Left forelimb (tissue), 1 donor: Measurements from ENCODE around the gene GALNT17.
A peak's percentile ranks its signal among the peaks of the same experiment; 100 is the strongest.

Source experiments
- DNase-seq: peaks from one replicate; pipeline ENCODE4 v3.0.0-alpha.2; 2018; ENCODE audit warnings: low spot score

The GALNT17 gene

DNA sequence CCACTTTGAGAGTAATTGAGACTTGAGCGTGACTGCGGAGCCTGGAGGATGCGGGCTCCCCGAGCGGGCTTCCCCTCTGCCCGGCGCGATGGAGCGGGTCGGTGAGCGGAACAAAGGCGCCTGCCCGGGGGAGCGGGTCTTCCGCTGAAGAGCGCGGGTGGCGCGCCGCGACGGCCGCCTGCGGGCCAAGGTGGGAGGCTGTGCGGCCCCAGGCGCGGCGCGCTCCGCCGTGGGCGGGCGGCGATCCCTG is at the start of gene GALNT17:
Gene GALNT17, plus strand, starts transcription at position 18 of the 250 bp plus-strand sequence.
- DNase-seq, result peak; percentile 69

DNA sequence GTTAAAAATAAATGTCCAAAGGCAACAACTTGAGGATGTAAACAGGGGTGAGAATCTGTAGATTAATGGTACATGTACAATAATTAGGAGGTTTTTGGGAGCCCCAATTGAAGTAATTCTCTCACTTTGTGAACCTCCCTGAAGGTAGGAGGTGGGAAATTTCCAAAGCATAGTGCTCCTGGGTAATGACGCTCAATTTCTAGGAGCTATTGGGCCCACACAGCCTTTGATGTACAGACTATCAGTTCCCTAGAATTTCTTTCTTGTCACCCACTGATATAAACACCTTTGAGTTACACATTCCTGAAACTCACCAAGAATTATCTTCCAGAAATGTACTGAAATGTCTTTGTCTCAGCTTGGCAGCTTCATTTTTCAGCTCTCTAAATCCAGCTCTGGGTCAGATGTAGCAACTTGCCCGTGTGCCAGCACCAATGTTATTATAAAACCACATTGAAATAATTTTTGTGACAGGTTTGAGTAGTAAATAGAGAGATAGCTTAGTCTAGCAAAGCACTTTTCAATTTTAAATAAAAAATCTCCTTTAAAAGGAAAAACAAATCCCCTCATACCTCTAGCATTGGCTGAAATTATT is 36.6 kb upstream of the GALNT17 start:
- DNase-seq, result no peak

DNA sequence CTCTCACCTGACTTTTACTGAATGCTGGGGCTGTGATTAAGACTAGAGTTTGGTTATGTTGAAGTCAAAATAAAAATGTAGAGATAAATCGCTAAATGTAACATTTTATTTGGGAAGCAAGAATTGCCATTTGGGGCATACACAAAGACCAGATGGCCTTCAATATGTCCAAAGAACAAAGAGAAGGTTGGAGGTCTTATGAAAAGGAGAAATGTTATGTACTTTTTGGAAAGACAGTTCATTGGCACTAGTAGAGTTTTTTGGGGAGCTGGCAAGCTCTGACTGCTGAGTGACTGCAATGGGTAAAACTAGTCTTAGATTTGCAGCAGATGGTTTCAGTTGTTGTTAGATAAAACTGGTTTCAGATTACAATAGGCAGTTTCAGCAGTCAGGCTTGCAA is 35.6 kb upstream of the GALNT17 start:
- no peak for DNase-seq

DNA sequence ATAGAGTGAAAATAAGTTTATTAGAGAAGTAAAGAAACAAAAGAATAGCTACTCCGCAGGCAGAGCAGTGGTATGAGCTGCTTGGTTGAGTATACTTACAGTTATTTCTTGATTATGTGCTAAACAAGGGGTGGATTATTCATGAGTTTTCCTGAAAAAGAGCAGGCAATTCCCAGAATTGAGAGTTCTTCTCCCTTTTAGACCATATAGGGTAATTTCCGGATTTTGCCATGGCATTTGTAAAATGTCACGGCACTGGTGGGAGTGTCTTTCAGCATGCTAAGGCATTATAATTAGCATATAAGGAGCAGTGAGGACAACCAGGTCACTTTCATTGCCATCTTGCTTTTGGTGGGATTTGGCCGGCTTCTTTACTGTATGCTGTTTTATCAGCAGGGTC is 25.7 kb upstream of the GALNT17 start:
- DNase-seq, result no peak

DNA sequence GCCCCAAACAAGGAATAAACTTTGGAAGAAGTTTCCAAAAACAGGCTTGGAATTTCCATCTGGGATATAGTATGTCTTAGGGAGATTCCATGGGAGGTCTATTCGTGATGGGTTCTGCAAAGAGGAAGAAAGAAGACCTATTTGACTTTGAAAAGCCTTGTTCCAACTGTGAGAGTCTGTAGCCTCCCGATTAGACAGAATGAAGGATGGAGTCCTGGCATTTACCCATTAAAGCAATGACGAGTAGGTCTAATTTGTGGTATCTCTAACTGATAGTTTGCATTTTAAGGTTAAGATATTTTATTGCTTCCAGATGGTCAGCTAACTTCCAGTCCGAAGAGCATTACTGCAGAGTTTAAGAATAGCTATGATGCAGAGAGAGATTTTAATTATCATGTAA is 19.5 kb upstream of the GALNT17 start:
- no peak for DNase-seq

DNA sequence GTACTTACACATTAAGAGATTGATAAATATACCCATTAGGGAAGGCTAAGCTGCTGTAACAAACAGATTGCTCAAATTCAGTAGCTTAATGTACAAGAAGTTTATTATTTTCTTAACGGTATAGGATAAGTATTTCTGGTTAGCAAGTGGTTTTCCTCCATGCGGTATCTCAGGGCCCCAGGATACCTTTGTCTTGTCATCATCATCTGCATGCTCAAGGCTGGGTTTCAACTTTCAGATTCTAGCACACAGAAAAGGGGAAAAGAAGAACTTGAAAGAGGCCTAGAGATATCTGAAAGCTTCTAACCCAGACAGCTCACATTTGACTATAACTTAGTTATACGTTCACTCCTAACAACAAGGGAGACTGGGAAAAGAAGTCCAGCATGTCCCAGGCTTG is 11.8 kb upstream of the GALNT17 start:
- no peak for DNase-seq

DNA sequence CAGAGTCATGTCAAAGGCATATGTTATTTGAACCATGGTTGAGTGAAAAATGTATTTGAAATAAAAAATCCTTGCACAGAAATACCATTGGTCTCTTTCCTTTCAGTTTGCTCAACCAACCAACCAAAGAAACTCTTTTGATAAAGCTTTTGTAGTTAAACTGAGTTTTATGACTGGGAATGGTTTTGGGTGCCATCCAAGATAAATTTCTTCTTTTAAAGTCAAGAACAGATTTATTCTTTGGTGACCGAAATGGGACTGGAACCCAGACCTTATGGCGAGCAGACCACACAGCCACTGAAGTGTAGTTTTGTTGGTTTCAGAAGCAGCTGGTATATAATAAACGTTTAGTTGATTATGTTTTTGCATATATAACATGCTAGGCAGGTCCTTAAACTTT is 2.8 kb upstream of the GALNT17 start:
- DNase-seq, result no peak

DNA sequence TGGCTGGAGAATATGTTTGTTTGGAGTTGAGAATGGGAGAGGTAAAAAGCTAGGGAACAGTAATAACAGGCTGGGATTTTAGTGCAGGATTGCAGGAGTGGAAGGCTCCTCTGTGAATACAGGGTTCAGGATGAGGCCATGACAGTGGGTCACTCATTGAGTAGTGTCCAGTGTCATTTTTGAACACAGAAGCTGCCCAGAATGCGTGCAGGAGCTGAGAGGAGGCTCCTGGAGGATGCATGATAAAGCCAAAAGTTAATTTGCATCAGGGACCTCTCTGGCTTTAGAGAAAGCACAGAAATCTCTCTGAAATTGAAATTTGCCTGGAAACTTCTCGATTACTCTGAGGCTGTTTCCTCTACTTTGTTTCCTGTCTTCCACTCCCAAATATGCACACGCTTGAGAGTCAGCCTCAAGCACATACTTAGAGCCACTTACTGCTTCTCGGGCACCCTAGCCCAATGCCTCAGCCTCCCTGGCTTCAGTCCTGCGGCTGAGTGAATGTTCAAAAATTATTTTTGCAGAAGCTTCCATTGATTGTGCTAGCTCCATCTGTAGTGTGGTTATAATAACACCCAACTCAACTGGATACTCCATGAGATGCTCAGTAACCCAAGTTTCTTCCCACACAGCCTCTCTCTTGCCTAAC is 1.8 kb upstream of the GALNT17 start:
- no peak for DNase-seq

DNA sequence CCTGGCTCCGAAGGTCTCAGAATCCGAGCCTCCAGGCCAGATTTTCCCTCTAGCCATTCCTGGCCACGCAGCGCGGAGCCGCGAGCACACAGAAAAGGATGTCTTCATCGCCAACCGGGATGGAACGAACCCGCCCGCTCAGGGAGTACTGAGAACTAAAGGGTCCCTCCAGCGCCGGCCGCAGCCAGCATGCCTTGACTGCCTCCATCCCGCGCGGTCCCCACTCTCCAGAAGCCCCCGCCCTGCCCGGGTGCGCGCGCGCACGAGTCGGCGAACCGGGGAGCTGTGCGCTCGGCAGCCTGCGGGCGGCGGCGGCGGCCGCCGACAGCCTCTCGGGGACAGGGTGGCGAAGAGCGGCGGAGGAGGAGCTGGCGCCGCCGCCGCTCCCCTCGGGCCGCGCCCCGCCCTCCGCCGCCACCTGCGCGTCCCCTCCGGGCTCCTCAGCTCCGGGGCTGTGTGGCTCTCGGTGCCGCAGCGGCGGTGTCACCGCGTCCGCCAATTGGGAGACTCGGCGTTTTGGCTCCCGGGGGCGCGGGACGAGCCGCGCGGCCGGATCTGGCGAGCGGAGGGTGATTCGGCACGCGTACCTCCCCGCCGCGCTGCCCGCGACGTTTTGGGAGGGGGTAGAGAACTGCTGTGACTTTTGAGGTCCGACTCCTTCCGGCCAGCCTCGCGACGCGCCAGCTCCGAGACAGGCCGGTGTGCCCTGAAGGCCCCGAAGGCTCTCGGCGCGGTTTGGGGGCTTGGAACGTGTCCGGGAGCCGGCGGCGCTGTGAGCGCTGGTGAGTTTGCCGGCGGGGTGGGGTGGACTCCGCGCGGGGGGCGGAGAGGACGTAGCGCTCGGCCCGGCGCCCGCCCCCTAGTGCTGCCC is 453 bp upstream of the GALNT17 start:
- DNase-seq, result peak; percentile 86

DNA sequence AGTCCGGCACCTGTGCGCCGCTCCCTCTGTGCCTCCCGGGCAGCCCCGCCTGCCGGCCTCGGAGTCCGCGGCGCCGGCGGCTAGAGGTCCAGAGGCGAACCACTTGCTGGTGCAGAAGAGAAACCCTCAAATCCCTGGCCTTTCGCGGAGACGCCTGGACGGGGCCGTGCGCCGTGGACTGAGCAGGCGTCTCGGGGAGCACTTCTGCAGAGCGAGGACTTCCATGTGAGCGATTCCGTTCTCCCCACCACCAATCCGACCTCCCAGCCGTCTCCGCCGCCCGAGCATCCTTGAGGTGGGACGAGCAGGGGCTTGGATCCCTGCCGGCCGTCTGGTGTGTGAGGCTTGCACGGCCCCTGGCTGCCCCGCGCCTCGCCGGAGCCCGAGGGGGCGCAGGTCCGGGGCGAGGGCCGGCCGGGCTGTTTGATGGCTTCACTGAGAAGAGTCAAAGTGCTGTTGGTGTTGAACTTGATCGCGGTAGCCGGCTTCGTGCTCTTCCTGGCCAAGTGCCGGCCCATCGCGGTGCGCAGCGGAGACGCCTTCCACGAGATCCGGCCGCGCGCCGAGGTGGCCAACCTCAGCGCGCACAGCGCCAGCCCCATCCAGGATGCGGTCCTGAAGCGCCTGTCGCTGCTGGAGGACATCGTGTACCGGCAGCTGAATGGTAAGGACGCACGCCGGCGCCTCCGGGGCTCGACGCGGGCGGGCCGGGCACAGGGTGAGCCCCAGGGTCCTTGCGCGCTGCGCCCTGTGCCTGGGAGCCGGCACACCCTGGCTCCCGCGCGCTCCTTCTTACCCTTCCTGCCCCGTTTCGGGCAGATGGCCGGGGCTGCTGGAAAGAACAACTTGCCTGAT is 660 bp downstream of the GALNT17 start:
- peak; percentile 74 for DNase-seq

DNA sequence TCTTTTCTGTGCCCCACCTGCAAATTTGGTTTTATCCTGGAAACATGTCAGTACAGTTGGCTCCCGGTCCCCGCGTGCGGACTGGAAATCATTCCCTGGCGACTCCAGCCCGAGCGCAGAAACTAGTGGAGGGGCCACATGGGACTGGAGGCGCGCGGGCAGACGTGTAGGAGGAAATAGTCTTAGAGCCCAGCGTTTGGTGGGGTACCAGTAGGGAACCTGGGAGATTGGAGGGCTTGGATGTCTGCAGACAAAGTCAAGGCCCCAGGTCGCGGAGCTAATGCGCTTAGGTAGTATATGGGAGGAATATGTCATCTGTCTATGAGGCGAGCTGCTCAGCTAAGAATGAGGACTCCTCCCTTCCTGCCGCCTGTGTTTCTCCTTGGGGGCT is 1.3 kb downstream of the GALNT17 start:
- DNase-seq, result no peak

DNA sequence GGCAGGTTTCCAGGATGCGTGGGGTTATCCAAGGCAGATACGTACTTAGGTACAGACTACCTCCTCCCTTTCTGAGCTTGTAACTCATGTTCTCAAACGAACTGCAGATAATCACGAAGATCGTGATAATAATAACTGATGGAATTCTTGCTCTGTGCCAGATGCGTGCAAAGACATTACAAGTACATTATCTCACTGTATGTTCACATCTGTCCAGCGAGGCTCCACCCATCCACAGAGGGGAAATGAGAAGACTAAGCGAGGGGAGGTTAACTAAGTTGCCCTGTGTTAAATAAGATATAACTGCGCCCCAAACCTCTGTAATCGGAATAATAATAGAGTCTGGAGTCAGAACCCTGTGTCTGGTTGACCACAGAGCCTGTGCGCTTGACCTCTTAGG is 1.9 kb downstream of the GALNT17 start:
- no peak for DNase-seq

DNA sequence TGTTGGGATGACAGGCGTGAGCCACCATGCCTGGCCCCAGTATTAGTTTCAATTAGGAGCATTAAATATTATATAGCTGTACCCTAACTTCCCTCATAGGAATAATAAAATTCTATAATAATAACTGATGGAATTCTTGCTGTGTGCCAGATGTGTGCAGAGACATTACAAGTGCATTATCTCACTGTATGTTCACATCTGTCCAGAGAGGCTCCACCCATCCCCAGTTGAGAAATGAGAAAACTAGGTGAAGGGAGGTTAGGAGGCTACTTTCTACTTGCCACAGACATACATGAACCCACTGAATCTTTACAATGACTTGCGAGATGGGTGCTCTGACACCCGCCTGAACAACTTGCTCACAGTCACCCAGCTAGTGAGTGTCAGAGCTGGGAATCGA is 3.2 kb downstream of the GALNT17 start:
- no peak for DNase-seq

DNA sequence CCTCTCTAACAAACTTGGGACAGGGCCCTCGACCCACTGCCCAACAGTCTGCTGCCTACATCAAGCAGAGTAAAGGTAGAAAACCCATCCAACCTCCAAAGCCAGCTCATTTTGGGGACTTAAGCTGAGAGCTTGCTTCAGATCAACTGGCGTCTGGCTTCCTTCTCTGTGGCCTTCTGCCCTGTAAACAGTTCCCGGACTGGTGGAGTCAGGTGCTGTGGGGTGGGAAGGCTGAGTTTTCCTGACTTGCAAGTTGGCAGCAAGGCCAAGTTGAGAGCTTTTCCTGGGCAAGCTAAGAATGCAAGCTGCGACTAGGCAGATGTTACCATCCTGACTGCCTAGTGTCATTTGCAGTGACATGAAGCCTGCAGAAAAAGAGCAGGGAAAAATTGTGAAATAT is 3.7 kb downstream of the GALNT17 start:
- DNase-seq, result no peak

DNA sequence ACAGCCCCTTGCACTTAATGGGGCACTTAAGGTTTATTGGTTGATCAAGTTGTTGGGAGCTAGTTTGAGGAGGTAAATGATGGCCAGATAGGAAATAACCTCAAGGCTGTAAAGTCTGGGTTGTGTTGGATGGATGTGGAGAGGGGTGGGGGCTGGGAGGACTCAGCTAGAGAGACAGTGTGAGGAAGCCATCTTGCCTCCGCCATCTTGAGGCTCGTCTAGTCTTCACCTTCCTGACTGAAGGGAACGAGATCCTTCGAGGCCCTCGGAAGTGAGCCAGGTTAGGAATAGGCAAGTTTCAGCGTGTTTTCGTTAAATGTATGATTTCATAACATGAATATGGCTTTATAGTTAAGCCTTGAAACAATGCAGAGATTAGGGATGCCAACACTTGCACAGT is 5.5 kb downstream of the GALNT17 start:
- no peak for DNase-seq

DNA sequence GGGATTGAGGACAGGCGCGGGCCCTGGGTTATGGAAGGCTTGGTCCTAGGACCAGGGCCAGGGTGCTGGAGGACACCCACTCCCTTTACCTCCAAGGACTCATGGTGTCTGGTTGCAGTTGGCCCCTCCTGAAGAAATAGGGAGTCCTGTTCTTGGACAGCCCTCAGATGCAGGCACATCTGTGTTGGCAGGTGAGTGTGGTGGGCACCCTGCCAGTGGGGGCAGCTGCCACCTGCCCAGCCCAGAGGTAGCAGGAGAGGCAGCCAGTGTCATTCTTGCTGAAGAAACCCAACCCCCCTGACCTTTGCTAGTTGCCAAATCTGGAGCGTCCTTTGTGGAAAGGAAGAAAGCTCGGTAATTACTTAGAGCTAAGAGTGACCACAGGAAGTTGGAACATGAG is 8.3 kb downstream of the GALNT17 start:
- DNase-seq, result no peak

DNA sequence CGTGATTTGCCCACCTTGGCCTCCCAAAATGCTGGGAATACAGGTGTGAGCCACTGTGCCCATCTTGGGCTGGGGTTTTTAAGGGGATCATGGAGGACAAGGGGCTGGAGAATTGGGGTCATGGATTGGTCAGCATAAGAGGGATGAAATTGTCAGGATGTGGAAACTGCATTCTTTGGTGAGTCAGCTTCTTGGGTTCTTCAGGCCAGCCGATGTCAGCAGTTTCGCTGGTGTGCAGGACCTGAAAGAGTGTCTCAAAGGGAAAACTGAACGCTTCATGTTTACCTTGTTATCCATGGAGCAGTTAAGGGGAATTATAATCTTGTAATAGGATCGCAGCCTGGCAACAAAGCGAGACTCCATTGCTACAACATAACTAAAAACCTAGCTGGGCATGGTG is 13.0 kb downstream of the GALNT17 start:
- no peak for DNase-seq

DNA sequence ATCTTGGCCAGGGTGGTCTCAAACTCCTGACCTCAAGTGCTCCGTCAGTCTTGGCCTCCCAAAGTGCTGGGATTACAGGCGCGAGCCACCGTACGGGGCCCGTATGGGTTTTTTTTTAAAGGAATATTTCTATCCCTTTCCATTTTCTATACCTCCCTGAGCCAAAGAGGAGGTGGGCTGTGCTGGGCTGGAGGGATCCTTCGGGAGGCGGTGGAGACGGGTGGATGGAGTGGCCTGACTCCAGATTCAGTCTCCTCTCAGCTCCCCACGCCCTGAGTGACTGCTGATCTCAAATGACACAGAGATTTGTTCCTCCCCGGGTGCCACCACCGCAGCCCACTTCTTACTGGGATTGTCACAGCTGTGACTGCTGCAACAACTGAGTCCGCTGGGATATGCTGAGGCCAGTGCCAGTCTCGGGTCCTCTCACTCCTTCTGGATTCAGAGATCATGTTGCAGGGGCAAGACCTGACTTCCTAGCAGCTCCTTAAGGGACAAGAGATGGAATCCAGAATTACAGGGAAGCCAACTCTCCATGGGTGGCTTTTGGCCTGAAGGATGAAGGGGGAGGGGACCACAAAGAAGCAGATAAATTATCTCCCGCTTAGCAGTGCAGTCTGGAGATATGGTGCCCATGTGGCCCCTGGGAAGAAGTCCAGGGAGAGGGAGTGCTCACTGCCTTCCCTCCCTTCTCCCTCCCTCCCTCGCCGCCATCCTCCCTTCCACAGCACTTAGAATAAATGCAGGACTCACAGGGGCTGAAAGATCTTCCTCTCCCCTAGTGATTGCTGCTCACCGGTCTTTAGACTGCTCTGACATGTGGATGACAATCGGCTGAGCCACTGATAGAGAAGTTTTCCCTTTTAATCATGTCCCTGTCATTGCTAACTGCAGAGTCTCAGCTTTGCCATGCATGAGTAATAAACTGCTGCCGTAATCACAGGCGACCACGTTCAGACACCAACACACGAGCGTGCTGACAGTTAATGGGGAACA is 14.3 kb downstream of the GALNT17 start:
- DNase-seq, result no peak

DNA sequence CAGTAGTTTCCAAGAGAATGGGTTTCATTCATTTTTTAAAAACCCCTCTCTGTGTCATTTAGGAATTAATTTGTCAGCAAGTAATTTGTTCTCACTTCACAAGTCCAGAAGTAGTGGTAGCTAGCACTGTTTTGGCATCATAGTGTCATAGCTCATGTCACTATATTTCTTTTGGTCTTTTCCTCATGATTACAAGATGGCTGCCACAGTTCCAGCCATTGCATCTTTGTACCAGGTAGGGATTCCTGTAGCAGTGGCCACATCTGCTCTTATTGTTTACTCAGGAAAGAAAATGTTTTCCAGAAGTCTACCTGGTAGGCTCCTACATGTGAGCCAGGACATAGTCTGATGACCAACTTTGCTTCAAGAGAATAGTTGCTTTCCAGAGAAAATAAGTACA is 16.2 kb downstream of the GALNT17 start:
- DNase-seq, result no peak

DNA sequence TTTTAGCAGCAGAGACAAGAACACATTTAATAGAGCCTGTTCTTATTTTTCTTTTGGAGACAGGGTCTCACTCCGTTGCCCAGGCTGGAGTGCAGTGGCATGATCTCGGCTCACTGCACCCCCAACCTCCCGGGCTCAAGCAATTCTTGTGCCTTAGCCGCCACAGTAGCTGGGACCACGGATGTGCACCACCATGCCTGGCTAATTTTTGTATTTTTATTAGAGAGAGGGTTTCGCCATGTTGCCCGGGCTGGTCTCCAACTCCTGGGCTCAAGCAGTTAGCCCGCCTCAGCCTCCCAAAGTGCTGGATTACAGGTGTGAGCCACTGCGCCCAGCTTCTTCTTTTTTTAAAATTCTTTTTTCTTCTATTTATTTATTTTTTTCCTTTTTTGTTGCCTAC is 23.3 kb downstream of the GALNT17 start:
- DNase-seq, result no peak

DNA sequence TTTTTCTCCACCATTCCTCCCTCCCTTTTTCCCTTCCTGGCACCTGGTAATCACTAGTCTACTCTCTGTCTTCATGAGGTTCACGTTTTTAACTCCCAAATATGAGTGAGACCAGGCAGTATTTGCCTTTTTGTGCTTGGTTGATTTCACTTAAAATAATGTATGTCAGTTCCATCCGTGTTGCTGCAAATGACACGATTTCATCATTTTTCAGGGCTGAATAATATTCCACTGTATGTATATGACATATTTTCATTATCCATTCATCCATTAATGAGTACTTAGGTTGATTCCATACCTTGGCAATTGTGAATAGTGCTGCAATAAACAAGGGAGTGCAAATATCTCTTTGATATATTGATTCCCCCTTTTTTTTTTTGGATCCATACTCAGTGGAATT is 25.8 kb downstream of the GALNT17 start:
- no peak for DNase-seq
